ENCODE data around the gene DLG1.
"Not testable (repeated sequence)": the region's sequence is repeated elsewhere in the genome, so short reads cannot be mapped to it uniquely, and the experiment has no call there.

DLG1 gene

GRCh38 chr3:197212290-197212689 is 86.1 kb downstream of the DLG1 start:
- FAIRE-seq (no peak), DNase-seq (ENCODE audit: low spot score) (no peak)

- not testable (repeated sequence) for DNase-seq (ENCODE audit: low spot score); FAIRE-seq
Measured at GRCh38 chr3:197211698-197212097, 86.7 kb downstream of the DLG1 start.

- DNase-seq (ENCODE audit: low spot score) (no peak), FAIRE-seq (peak; percentile 62)
Measured at GRCh38 chr3:197209366-197210260, 88.8 kb downstream of the DLG1 start.

GRCh38 chr3:197206913-197207312 is 91.5 kb downstream of the DLG1 start:
- FAIRE-seq (no peak), DNase-seq (ENCODE audit: low spot score) (no peak)

GRCh38 chr3:197205675-197206074 is 92.7 kb downstream of the DLG1 start:
- no peak for FAIRE-seq
- DNase-seq (ENCODE audit: low spot score): no peak

GRCh38 chr3:197205265-197205664 is 93.1 kb downstream of the DLG1 start:
- FAIRE-seq (no peak), DNase-seq (ENCODE audit: low spot score) (no peak)

- no peak for FAIRE-seq
- DNase-seq (ENCODE audit: low spot score): no peak
Measured at GRCh38 chr3:197204736-197205135, 93.7 kb downstream of the DLG1 start.

- DNase-seq (ENCODE audit: low spot score) (no peak), FAIRE-seq (no peak)
Measured at GRCh38 chr3:197203714-197204146, 94.7 kb downstream of the DLG1 start.

- FAIRE-seq (no peak), DNase-seq (ENCODE audit: low spot score) (no peak)
Measured at GRCh38 chr3:197202694-197203093, 95.7 kb downstream of the DLG1 start.

GRCh38 chr3:197201791-197202452 is 96.5 kb downstream of the DLG1 start:
- no peak for FAIRE-seq

GRCh38 chr3:197200856-197201255 is 97.6 kb downstream of the DLG1 start:
- FAIRE-seq; DNase-seq (ENCODE audit: low spot score): not testable (repeated sequence)

More at GRCh38 chr3:197201791-197202452, 96.5 kb downstream of the DLG1 start:
- DNase-seq (ENCODE audit: low spot score): no peak

GRCh38 chr3:197197334-197197733 is 101.1 kb downstream of the DLG1 start:
- no peak for FAIRE-seq

GRCh38 chr3:197196192-197196591 is 102.2 kb downstream of the DLG1 start:
- DNase-seq (ENCODE audit: low spot score) (no peak), FAIRE-seq (no peak)

More at GRCh38 chr3:197197334-197197733, 101.1 kb downstream of the DLG1 start:
- no peak for DNase-seq (ENCODE audit: low spot score)

GRCh38 chr3:197195326-197195725 is 103.1 kb downstream of the DLG1 start:
- DNase-seq (ENCODE audit: low spot score) (no peak), FAIRE-seq (no peak)

- FAIRE-seq; DNase-seq (ENCODE audit: low spot score): not testable (repeated sequence)
Measured at GRCh38 chr3:197193759-197194158, 104.7 kb downstream of the DLG1 start.

- DNase-seq (ENCODE audit: low spot score) (no peak), FAIRE-seq (no peak)
Measured at GRCh38 chr3:197191897-197192296, 106.5 kb downstream of the DLG1 start.

GRCh38 chr3:197189623-197190022 is 108.8 kb downstream of the DLG1 start:
- DNase-seq (ENCODE audit: low spot score): no peak
- FAIRE-seq: no peak

- no peak for DNase-seq (ENCODE audit: low spot score)
- no peak for FAIRE-seq
Measured at GRCh38 chr3:197188963-197189362, 109.4 kb downstream of the DLG1 start.

GRCh38 chr3:197186887-197187588 is 111.4 kb downstream of the DLG1 start:
- FAIRE-seq (peak; percentile 86), DNase-seq (ENCODE audit: low spot score) (peak; percentile 45)

- no peak for FAIRE-seq
Measured at GRCh38 chr3:197183582-197183981, 114.8 kb downstream of the DLG1 start.

GRCh38 chr3:197181741-197182140 is 116.7 kb downstream of the DLG1 start:
- DNase-seq (ENCODE audit: low spot score) (no peak), FAIRE-seq (no peak)

More at GRCh38 chr3:197183582-197183981, 114.8 kb downstream of the DLG1 start:
- no peak for DNase-seq (ENCODE audit: low spot score)

GRCh38 chr3:197178998-197179397 is 119.4 kb downstream of the DLG1 start:
- DNase-seq (ENCODE audit: low spot score) (no peak), FAIRE-seq (no peak)

All from RCC 7860 (cell line).